ENCODE data around the gene GJD3.

The GJD3 gene

GRCh38 chr17:40361925-40362695, 2.4 kb downstream of the GJD3 start:
- no peak overlapping the region for H3K27ac ChIP-seq (replicated peaks)
- peak overlapping the region; percentile 53 for H3K4me3 ChIP-seq (replicated peaks; ENCODE audit: insufficient read depth, low read length)
- no peaks in the 10 kb centered on the region for H3K27me3 ChIP-seq (ENCODE audit: insufficient read depth, poor library complexity, severe bottlenecking)
- no peak for DNase-seq (ENCODE audit: low read depth in 1 of 2, low spot score in 1 of 2)
- TF ChIP-seq POLR2AphosphoS5 (IDR thresholded peaks at IDR 0.05; ENCODE audit: low read depth), result no peak
- no peak for TF ChIP-seq CTCF (IDR thresholded peaks at IDR 0.05; ENCODE audit: insufficient read depth, low read length)
- TF ChIP-seq REST (IDR thresholded peaks at IDR 0.05; ENCODE audit: insufficient replicate concordance, low read depth), result no peak
- TF ChIP-seq GABPA (IDR thresholded peaks at IDR 0.05; ENCODE audit: low read depth), result no peak
- no peak for TF ChIP-seq SPI1 (IDR thresholded peaks at IDR 0.05; ENCODE audit: borderline replicate concordance, low read depth)

- Histone ChIP-seq H3K27ac (replicated peaks) (no peak overlapping the region), H3K4me3 (replicated peaks; ENCODE audit: insufficient read depth, low read length) (no peak overlapping the region), H3K27me3 (ENCODE audit: insufficient read depth, poor library complexity, severe bottlenecking) (no peaks in the 10 kb centered on the region)
- TF ChIP-seq GABPA (IDR thresholded peaks at IDR 0.05; ENCODE audit: low read depth) (no peak), CTCF (IDR thresholded peaks at IDR 0.05; ENCODE audit: insufficient read depth, low read length) (no peak), SPI1 (IDR thresholded peaks at IDR 0.05; ENCODE audit: borderline replicate concordance, low read depth) (no peak), REST (IDR thresholded peaks at IDR 0.05; ENCODE audit: insufficient replicate concordance, low read depth) (no peak)
- DNase-seq (ENCODE audit: low read depth in 1 of 2, low spot score in 1 of 2), result no peak
These were observed 3.2 kb downstream of the GJD3 start for GRCh38 chr17:40361063-40361924.

- Histone ChIP-seq H3K27me3 (ENCODE audit: insufficient read depth, poor library complexity, severe bottlenecking) (no peaks in the 10 kb centered on the region), H3K27ac (replicated peaks) (no peak overlapping the region), H3K4me3 (replicated peaks; ENCODE audit: insufficient read depth, low read length) (no peak overlapping the region)
- no peak for TF ChIP-seq GABPA (IDR thresholded peaks at IDR 0.05; ENCODE audit: low read depth)
- TF ChIP-seq CTCF (IDR thresholded peaks at IDR 0.05; ENCODE audit: insufficient read depth, low read length), result no peak
- TF ChIP-seq REST (IDR thresholded peaks at IDR 0.05; ENCODE audit: insufficient replicate concordance, low read depth), result no peak
- TF ChIP-seq SPI1 (IDR thresholded peaks at IDR 0.05; ENCODE audit: borderline replicate concordance, low read depth), result no peak
- TF ChIP-seq POLR2AphosphoS5 (IDR thresholded peaks at IDR 0.05; ENCODE audit: low read depth), result no peak
- no peak for DNase-seq (ENCODE audit: low read depth in 1 of 2, low spot score in 1 of 2)
These were observed 4.4 kb downstream of the GJD3 start for GRCh38 chr17:40360091-40360490.
